ENCODE results near the gene NEK4. TPM values are rescaled to one million over a fixed set of nuclear protein-coding genes. Genes with fewer than 3 reads are reported as not detected.

The NEK4 gene
- total and polyA plus RNA-seq, 4 donors, result 5.4 to 28.7 (median 15.4) TPM

- Histone ChIP-seq H3K9ac (ENCODE audit: low read depth in 1 of 2, low read length in 2 of 2) (no peak overlapping the region), H3K4me3 (ENCODE audit: low read depth in 1 of 3, low read length in 3 of 3) (no peak overlapping the region), H3K27me3 (ENCODE audit: control insufficient read depth in 4 of 4, insufficient read depth in 4 of 4, low read length in 3 of 4) (no peaks in the 10 kb centered on the region), H3K27ac (ENCODE audit: low read depth in 1 of 2, low read length in 2 of 2) (no peak overlapping the region), H3K36me3 (ENCODE audit: control insufficient read depth in 4 of 4, insufficient read depth in 3 of 4, low read depth in 1 of 4, low read length in 3 of 4) (peaks cover 10 to 46% (median 34%) of the 10 kb centered on the region in 4 donors), H3K4me1 (ENCODE audit: control insufficient read depth in 4 of 4, insufficient read depth in 4 of 4, low read length in 3 of 4) (peaks cover 0 to 2% (median 0%) of the 10 kb centered on the region in 4 donors), H3K9me3 (ENCODE audit: control insufficient read depth in 4 of 4, low read length in 3 of 4) (no peaks in the 10 kb centered on the region)
- no peak for TF ChIP-seq CTCF (IDR thresholded peaks at IDR 0.05; ENCODE audit: low read depth, low read length, missing input control)
- no peak for TF ChIP-seq NR2F2 (IDR thresholded peaks at IDR 0.05)
- TF ChIP-seq HNF4G (IDR thresholded peaks at IDR 0.05), result no peak
- TF ChIP-seq RXRA (IDR thresholded peaks at IDR 0.05), result no peak
- TF ChIP-seq SP1 (IDR thresholded peaks at IDR 0.05), result no peak
- no peak for TF ChIP-seq REST (IDR thresholded peaks at IDR 0.05)
- TF ChIP-seq HNF4A (conservative IDR thresholded peaks at IDR 0.05), result no peak
- no peak for TF ChIP-seq FOXA1 (IDR thresholded peaks at IDR 0.05)
- TF ChIP-seq RAD21 (IDR thresholded peaks at IDR 0.05), result no peak
- no peak for TF ChIP-seq ZBTB33 (IDR thresholded peaks at IDR 0.05)
- TF ChIP-seq TAF1 (conservative IDR thresholded peaks at IDR 0.05), result no peak
- TF ChIP-seq MAX (IDR thresholded peaks at IDR 0.05), result no peak
- no peak for TF ChIP-seq EGR1 (IDR thresholded peaks at IDR 0.05; ENCODE audit: low read depth in 2 of 2)
- TF ChIP-seq GABPA (IDR thresholded peaks at IDR 0.05 in 1 of 2, conservative IDR thresholded peaks at IDR 0.05 in 1 of 2), result no peak
- no peak for TF ChIP-seq ATF3 (IDR thresholded peaks at IDR 0.05)
- no peak for TF ChIP-seq YY1 (IDR thresholded peaks at IDR 0.05)
- TF ChIP-seq FOXA2 (IDR thresholded peaks at IDR 0.05), result no peak
- no peak for TF ChIP-seq JUND (IDR thresholded peaks at IDR 0.05)
- 98% methylated on average over 4 of the region's 4 CpGs for WGBS
- no peak for DNase-seq (ENCODE audit: low spot score)
These were observed 16.4 kb downstream of the NEK4 start for GRCh38 chr3:52754373-52754772.
